CD14-positive monocyte (primary cell): ENCODE measurements around the gene TMEM203. TPM values are rescaled to one million over a fixed set of nuclear protein-coding genes. Genes with fewer than 3 reads are reported as not detected.

Experiments
- DNase-seq, 3 donors: peaks; one replicate each; pipeline ENCODE4 v3.0.0-alpha.2; 2011 to 2022
- H2AFZ ChIP-seq: 2 replicates; pipeline ENCODE4 v1.6.0; 2012; ENCODE audit warnings: mild to moderate bottlenecking, low read depth, low read length, inconsistent platforms; ENCODE audit not compliant: insufficient read depth, poor library complexity, severe bottlenecking
- H3K27ac ChIP-seq, 2 donors: 1 replicate in 1 of 2; 2 replicates in 1 of 2; pipeline ENCODE4 v1.5.1; 2012 to 2013; ENCODE audit warnings: low read length in 2 of 2, control low read depth in 1 of 2, inconsistent platforms in 1 of 2, low read depth in 1 of 2, mild to moderate bottlenecking in 1 of 2
- H3K27me3 ChIP-seq, 2 donors: one replicate each; pipeline versions ENCODE4 v1.6.0 to v1.6.1; 2011 to 2013; ENCODE audit warnings: low read length in 2 of 2; ENCODE audit not compliant: control insufficient read depth in 2 of 2, insufficient read depth in 2 of 2
- H3K36me3 ChIP-seq, 2 donors: replicated peaks in 1 of 2; 1 replicate in 1 of 2; 2 replicates in 1 of 2; pipeline versions ENCODE4 v1.5.1 to v1.6.1; 2012 to 2013; ENCODE audit warnings: low read length in 2 of 2, control low read depth in 1 of 2, inconsistent platforms in 1 of 2, mild to moderate bottlenecking in 1 of 2; ENCODE audit not compliant: insufficient read depth in 2 of 2, control insufficient read depth in 1 of 2
- H3K4me1 ChIP-seq, 2 donors: 1 replicate in 1 of 2; 2 replicates in 1 of 2; pipeline versions ENCODE4 v1.5.1 to v1.6.1; 2012 to 2013; ENCODE audit warnings: low read length in 2 of 2, control low read depth in 1 of 2, inconsistent platforms in 1 of 2, mild to moderate bottlenecking in 1 of 2, moderate library complexity in 1 of 2; ENCODE audit not compliant: insufficient read depth in 2 of 2, control insufficient read depth in 1 of 2
- H3K4me2 ChIP-seq: replicated peaks from 2 replicates; pipeline ENCODE3; 2012; ENCODE audit warnings: low read length, moderate library complexity, mild to moderate bottlenecking; ENCODE audit not compliant: poor library complexity, severe bottlenecking; ENCODE audit errors: extremely low read depth
- H3K4me3 ChIP-seq, 3 experiments: fragments of 200-600 bp in 1 of 3; sonication (generic) in 1 of 3; replicated peaks in 1 of 3; 1 replicate in 2 of 3; 2 replicates in 1 of 3; pipeline ENCODE4 v1.5.1; 2011 to 2013; ENCODE audit warnings: low read length in 3 of 3, mild to moderate bottlenecking in 3 of 3, control low read depth in 2 of 3, low read depth in 2 of 3, inconsistent platforms in 1 of 3, moderate library complexity in 1 of 3
- H3K79me2 ChIP-seq: 2 replicates; pipeline ENCODE4 v1.6.0; 2012; ENCODE audit warnings: mild to moderate bottlenecking, control low read depth, inconsistent platforms, low read length, moderate library complexity; ENCODE audit not compliant: insufficient read depth
- H3K9ac ChIP-seq: 2 replicates; pipeline ENCODE4 v1.6.0; 2017; ENCODE audit warnings: low read length, mild to moderate bottlenecking; ENCODE audit not compliant: insufficient read depth, poor library complexity, severe bottlenecking
- H3K9me3 ChIP-seq, 2 donors: replicated peaks in 1 of 2; 1 replicate in 1 of 2; 2 replicates in 1 of 2; pipeline versions ENCODE4 v1.5.1 to v1.6.1; 2012 to 2013; ENCODE audit warnings: low read length in 2 of 2, control low read depth in 1 of 2; ENCODE audit not compliant: control insufficient read depth in 1 of 2, insufficient read depth in 1 of 2
- H4K20me1 ChIP-seq: 2 replicates; pipeline ENCODE4 v1.6.0; 2012; ENCODE audit warnings: mild to moderate bottlenecking, low read length, control low read depth, moderate library complexity; ENCODE audit not compliant: insufficient read depth
- H3K27ac Mint-ChIP-seq, 7 donors: one replicate each; pipeline ENCODE4 v1.8.0; 2020; ENCODE audit warnings: mild to moderate bottlenecking in 7 of 7, mixed read lengths in 7 of 7, moderate library complexity in 6 of 7, inconsistent platforms in 2 of 7
- H3K27me3 Mint-ChIP-seq, 3 donors: one replicate each; pipeline ENCODE4 v1.8.0; 2021 to 2022; ENCODE audit warnings: low read depth in 3 of 3, mild to moderate bottlenecking in 3 of 3, mixed read lengths in 3 of 3, moderate library complexity in 3 of 3, inconsistent platforms in 1 of 3
- H3K36me3 Mint-ChIP-seq, 2 donors: one replicate each; pipeline ENCODE4 v1.8.0; 2020; ENCODE audit warnings: mixed read lengths in 2 of 2, inconsistent platforms in 1 of 2, mild to moderate bottlenecking in 1 of 2
- H3K4me1 Mint-ChIP-seq: one replicate; pipeline ENCODE4 v1.8.0; 2020; ENCODE audit warnings: mild to moderate bottlenecking, mixed read lengths
- H3K4me3 Mint-ChIP-seq, 2 donors: one replicate each; pipeline ENCODE4 v1.8.0; 2020; ENCODE audit warnings: mild to moderate bottlenecking in 2 of 2, mixed read lengths in 2 of 2, moderate library complexity in 1 of 2
- H3K9me3 Mint-ChIP-seq, 7 donors: one replicate each; pipeline ENCODE4 v1.8.0; 2020 to 2022; ENCODE audit warnings: mixed read lengths in 7 of 7, mild to moderate bottlenecking in 6 of 7, moderate library complexity in 6 of 7, inconsistent platforms in 2 of 7
- WGBS: methylation state at CpG from one replicate; pipeline ENCODE4 v1.1.5; 2013; ENCODE audit warnings: missing lambda C conversion rate; ENCODE audit not compliant: insufficient coverage; 5-methylcytosine and 5-hydroxymethylcytosine counted together
- intact Hi-C, 2 donors: fragments of 100-400 bp; cut with micrococcal nuclease; formaldehyde crosslinking; loops; one replicate each; pipeline versions ENCODE4 v1.15.0 to v1.15.1; 2023
- polyA plus RNA-seq, 3 donors: library from polyadenylated mRNA; depleted of rRNA in 1 of 3; unstranded in 2 of 3; stranded (reverse) in 1 of 3; fragments of 300-500 nt in 2 of 3; fragments of >200 nt in 1 of 3; fragmentation: Illumina TruSeq in 2 of 3; gene quantifications; 1 replicate in 2 of 3; 2 replicates in 1 of 3; pipeline ENCODE4 v1.2.3, GENCODE V29; 2012 to 2021
- TF ChIP-seq, protein P1 (sequence below): fragments of 200-600 bp; IDR thresholded peaks from one replicate; pipeline ENCODE4 v1.8.0; 2022; ENCODE audit warnings: antibody characterized with exemption, mild to moderate bottlenecking

The TMEM203 gene
- polyA plus RNA-seq, 3 donors: 13.1 to 88.1 (median 76.1) TPM

GRCh38 chr9:137193771-137194170 lies 11.7 kb downstream of the TMEM203 start:
- Histone ChIP-seq H3K4me3 (no peak overlapping the region), H3K4me2 (no peak overlapping the region), H3K9me3 (no peaks in the 10 kb centered on the region), H3K27ac (no peak overlapping the region), H3K36me3 (peaks cover 17 to 23% of the 10 kb centered on the region in 2 donors), H3K27me3 (no peaks in the 10 kb centered on the region), H4K20me1 (peaks cover 41% of the 10 kb centered on the region), H2AFZ (no peak overlapping the region), H3K79me2 (peaks cover 29% of the 10 kb centered on the region), H3K4me1 (peaks cover 21 to 30% of the 10 kb centered on the region in 2 donors), H3K9ac (no peak overlapping the region)
- peaks cover 0 to 2% (median 0%) of the 10 kb centered on the region in 7 donors for H3K9me3 Mint-ChIP-seq
- TF ChIP-seq, protein P1, sequence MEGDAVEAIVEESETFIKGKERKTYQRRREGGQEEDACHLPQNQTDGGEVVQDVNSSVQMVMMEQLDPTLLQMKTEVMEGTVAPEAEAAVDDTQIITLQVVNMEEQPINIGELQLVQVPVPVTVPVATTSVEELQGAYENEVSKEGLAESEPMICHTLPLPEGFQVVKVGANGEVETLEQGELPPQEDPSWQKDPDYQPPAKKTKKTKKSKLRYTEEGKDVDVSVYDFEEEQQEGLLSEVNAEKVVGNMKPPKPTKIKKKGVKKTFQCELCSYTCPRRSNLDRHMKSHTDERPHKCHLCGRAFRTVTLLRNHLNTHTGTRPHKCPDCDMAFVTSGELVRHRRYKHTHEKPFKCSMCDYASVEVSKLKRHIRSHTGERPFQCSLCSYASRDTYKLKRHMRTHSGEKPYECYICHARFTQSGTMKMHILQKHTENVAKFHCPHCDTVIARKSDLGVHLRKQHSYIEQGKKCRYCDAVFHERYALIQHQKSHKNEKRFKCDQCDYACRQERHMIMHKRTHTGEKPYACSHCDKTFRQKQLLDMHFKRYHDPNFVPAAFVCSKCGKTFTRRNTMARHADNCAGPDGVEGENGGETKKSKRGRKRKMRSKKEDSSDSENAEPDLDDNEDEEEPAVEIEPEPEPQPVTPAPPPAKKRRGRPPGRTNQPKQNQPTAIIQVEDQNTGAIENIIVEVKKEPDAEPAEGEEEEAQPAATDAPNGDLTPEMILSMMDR: no peak
- peaks cover 6 to 30% of the 10 kb centered on the region in 2 donors for H3K36me3 Mint-ChIP-seq
- peaks cover 26% of the 10 kb centered on the region for H3K4me1 Mint-ChIP-seq
- H3K27me3 Mint-ChIP-seq: no peaks in the 10 kb centered on the region
- H3K4me3 Mint-ChIP-seq: no peak overlapping the region
- DNase-seq: no peak
- no peak overlapping the region for H3K27ac Mint-ChIP-seq
- WGBS: 96% methylated on average over 10 of the region's 14 CpGs
- intact Hi-C loops: no loop called here

- H3K4me1 ChIP-seq: peaks cover 18 to 24% of the 10 kb centered on the region in 2 donors
- H3K4me2 ChIP-seq: no peak overlapping the region
- H4K20me1 ChIP-seq: peaks cover 32% of the 10 kb centered on the region
- no peak overlapping the region for H3K9ac ChIP-seq
- peaks cover 0 to 2% (median 0%) of the 10 kb centered on the region in 7 donors for H3K9me3 Mint-ChIP-seq
- H3K79me2 ChIP-seq: peaks cover 28% of the 10 kb centered on the region
- TF ChIP-seq, protein P1: no peak
- no peaks in the 10 kb centered on the region for H3K27me3 ChIP-seq
- H3K27ac ChIP-seq: no peak overlapping the region
- no peak for DNase-seq
- 100% methylated on average over 2 of the region's 2 CpGs for WGBS
- H3K27ac Mint-ChIP-seq: no peak overlapping the region
- intact Hi-C loops: no loop called here
- H2AFZ ChIP-seq: no peak overlapping the region
- peaks cover 17 to 23% of the 10 kb centered on the region in 2 donors for H3K36me3 ChIP-seq
- H3K27me3 Mint-ChIP-seq: no peaks in the 10 kb centered on the region
- peaks cover 6 to 30% of the 10 kb centered on the region in 2 donors for H3K36me3 Mint-ChIP-seq
- no peak overlapping the region for H3K4me3 Mint-ChIP-seq
- peaks cover 19% of the 10 kb centered on the region for H3K4me1 Mint-ChIP-seq
- no peak overlapping the region for H3K4me3 ChIP-seq
- no peaks in the 10 kb centered on the region for H3K9me3 ChIP-seq
These were observed 12.6 kb downstream of the TMEM203 start for GRCh38 chr9:137192859-137193258.
